ENCODE measurements around the gene GRIN1.
"Not testable (repeated sequence)": the region's sequence is repeated elsewhere in the genome, so short reads cannot be mapped to it uniquely, and the experiment has no call there.

Gene GRIN1

DNA sequence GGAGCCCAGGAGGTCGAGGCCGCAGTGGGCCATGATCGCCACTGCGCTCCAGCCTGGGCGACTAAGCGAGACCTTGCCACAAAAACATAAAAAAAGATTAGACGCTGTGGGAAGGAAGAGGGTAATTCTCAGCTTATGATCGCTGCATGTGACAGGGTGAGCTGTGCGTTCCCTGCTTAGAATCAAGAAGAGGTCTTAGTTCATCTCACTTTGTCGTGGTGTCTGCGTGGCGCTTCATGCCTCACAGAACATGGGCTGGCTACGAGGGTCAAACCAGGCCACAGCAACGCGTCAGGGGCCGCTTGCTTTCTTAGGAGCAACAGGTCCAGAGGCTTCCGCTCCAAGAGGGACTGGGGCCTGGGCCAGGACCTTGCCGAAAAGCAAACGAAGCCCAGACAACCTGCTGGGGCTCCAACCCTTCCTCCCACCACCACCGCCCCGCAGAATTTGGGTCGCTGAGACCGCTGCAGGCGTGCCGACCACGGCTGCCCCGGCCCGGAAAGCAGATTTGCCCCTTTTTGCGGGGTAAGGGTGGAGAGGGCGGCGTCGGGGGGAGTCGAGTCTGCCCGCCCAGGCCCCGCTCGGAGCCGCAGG lies 10.0 kb upstream of the GRIN1 start:
- no peak for FAIRE-seq

DNA sequence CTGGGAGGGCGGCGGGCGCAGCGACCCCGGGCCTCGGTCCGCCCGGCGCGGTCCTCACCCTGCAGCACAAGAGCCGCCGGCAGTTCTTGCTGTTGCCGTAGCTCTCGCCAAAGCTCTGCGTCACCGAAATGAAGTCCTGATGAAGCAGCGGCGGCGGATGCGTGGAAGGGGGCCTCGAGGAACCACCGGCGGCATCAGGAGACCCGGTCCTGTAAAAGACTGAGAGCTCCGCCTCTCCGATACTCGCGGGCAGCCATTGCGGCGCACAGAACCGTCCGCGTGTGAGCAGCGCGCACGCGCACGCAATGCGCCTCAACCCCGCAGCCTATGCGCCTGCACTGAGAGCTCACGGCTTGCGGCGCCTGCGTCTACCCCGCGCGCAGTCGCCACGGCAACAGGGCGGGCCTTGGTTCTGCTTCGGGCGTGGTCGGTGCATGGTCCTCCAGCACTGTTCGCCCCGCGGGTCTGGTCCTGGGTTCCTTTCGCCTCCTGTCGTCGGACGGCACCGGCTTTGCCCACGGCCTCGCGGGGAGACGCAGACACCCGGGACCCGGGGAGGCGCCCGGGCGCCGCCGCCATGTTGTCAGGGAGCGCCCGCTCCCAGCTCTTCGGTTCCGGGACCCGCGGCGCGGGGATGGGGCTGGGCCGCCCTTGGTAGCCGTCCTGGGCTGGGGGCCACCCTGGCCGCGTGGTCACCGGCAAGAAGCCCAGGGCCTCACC lies 9.3 kb upstream of the GRIN1 start:
- no peak for FAIRE-seq

DNA sequence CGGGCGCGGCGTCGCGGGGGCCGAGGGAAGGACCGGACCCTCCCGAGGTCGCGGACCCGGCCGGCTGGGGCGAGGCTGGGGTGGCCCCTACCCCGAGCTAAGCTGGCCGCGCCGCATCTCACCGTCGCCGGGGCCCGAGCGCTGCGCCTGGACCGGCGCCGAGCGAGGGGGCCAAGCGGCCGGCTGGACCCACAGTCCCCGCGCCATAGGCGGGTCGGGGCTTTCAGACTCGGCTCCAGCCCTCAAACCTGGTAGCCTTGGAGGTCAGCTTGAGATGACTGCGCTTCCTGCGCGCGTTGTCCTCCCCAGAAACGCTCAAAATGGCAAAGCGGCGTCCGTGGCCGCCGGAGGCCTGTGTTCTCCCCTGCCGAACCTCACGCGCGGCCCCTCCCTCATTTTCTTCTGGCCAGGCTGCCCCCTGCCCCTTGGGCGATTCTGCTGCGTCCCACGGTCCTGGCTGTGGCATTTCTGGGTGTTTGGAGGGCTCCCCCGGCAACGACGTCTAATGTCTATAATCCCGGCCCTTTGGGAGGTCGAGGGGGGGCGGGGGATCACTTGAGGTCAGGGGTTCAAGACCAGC lies 8.7 kb upstream of the GRIN1 start:
- no peak for FAIRE-seq

DNA sequence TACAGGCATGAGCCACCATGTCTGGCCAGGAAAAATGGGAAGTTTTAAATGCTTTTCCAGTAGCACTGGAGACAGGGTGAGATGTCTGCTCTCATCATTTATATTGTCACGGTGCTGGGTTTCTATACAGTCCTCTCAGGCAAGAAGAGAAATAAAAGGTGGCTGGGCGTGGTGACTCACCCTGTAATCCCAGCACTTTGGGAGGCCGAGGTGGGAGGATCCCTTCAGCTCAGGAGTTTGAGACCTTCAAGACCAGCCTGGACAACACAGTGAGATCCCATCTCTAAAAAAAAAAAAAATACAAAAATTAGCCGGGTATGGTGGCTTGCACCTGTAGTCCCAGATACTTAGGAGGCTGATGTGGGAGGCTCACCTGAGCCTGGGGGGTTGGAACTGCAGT lies 4.8 kb upstream of the GRIN1 start:
- no peak for FAIRE-seq

DNA sequence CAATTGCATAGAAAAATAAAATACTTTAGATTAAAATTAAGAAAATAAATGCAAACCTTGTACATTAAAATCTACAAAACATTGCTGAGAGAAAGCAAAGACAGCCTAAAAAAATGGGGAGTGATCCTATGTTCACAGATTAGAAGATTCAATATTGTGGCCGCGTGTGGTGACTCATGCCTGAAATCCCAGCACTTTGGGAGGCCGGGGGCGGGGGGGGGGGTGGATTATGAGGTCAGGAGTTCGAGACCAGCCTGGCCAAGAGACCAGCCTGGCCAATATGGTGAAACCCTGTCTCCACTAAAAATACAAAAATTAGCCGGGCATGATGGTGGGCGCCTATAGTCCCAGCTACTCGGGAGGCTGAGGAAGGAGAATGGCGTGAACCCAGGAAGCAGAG lies 3.8 kb upstream of the GRIN1 start:
- not testable (repeated sequence) for FAIRE-seq

DNA sequence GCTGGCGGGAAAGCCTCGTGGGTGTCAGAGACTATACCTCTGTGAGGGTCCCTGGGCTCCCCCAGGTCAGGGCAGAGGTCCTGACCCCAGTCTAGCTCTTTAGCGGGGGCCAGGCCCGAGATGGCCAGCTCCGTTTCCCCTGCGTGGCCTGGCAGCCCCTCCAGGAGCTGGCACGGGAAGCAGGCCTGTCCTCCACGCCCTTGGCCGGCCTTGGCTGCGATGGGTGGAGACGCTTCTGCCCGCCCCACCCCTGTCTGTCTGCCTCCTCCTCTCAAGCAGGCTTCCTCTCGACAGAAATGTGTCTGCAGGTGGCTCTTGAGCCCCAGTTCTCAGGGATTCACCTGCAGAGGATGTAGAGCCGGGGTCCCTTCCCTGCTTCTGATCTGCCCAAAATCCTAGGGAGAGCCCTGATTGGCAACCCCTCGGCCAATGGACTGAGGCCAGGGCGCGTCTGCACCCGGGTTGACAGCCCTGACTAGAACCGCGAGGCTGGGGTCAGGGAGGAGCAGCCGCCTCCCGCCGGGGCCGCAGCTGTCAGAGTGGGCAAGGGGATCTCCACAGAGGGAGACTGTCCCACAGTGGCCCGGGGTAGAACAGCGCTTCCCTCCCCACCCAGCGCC lies 2.6 kb upstream of the GRIN1 start:
- no peak for FAIRE-seq

DNA sequence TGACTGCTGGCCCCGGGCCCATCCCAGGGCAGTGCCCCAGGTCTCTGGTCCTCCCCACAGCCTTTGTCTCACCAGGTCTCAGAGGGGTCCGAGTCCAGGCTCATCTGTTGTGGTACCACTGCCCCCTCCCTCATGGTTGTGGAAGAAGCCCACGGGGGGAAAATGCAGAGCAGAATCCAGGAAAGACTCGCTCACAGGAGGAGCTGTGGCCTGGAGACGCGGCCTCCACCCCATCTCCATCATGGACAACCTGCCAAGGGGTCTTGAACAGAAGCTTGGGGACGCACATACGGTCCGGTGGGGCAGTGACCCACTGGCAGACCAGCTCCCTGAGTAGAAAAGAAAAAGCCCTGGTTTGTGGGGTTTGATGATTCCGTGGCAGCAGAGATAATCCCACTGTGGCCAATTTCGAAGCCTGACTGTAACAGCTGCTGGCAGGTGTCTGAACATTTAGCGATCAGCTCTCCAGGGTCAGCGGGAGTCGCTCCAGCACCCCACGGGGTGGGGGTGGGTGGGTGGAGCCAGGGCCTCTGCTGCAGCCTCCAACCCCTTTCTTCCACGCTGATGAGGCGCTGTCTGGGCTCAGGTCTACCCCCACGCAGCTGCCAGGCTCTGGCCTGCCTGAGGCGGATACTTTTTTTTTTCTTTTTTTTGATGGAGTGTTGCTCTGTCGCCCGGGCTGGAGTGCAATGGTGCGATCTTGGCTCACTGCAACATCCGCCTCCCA lies 1.9 kb upstream of the GRIN1 start:
- FAIRE-seq: no peak

DNA sequence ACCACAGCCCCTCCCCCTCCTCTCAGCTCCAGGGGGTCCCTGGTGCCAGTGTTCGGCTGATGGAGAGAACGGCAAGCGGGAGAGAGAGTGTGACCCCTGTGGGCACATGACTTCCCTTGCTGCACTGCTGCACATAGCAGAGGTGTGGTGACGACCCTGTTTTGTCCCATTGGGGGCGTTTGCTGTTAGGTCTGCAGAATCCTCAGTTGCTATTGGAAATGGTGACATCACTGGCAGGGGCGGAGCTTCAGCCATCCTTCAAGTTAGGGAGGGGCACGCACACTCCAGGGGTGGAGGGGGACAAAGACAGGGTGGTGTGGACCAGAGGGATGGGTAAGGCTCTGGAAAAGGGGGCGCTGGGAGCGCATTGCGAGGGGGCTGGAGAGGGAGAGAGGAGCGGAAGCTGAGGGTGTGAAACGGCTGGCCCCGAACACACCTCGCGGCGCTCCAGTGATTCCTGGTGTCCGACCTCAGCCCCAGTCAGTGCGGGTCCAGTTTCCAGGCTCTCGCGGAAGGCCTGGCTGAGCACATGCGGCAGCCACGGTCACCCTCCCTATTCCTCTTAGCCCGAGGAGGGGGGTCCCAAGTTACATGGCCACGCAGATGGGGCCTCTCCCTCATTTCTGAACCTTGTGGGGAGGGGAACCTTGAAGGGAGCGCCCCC lies 764 bp upstream of the GRIN1 start:
- FAIRE-seq: no peak

DNA sequence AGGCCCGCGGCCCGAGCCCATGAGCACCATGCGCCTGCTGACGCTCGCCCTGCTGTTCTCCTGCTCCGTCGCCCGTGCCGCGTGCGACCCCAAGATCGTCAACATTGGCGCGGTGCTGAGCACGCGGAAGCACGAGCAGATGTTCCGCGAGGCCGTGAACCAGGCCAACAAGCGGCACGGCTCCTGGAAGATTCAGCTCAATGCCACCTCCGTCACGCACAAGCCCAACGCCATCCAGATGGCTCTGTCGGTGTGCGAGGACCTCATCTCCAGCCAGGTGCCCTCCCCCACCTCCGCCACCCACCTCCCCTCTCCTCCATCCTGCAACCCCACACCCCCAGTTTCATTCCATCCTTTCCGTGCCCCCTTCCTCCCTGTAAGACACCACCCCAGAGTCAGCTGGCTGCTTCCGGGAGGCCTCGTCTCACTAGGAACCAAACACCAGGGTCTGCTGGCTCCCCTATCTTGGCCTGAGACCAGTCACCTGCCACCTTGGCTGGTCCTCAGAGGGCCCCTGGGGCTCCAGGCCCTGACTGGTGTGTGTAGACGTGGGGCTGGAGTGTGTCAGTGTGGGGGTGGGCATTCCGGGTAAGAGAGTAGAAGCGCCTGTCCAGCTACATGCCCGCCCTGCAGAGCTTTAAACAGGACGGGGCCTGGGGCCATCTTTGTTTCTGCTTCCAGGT lies 655 bp downstream of the GRIN1 start:
- FAIRE-seq: no peak

DNA sequence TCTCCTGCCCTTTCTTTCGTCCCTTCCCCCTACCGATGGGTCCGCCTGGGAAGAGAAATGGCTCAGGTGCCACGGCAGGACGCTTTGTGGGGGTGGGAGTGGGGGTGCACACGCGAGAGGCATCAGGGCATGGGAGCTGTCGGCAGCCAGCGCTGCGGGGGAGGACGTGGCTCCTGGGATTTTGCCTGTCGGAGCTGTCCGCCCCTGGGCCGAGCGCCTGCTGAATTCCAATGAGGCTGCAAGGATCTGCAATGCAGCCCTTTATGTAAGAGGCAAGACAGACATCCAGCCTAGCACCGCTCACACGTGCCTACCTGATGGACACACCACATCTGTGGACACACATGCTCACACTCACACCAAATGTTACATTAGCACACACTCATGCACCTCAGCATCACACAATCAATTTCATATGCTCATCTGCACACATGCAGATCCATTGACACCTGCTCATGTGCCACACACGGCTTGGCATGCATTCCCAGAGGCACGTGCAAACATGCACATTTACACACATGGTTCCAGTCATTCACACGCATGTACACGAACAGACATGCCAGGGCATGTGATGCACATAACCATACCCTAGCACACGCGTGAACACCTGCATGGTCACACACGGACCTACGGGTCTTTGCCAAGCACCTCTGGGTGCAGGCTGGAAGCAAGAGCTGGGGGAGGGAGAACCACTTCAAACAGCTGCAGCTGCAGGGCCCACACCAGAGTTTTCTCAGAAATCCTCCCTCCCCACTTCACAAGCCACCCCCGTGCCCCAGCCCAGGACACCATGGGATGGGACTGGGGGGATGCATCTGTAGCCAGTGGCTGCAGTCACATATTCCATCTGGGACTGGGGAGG lies 1.4 kb downstream of the GRIN1 start:
- no peak for FAIRE-seq

DNA sequence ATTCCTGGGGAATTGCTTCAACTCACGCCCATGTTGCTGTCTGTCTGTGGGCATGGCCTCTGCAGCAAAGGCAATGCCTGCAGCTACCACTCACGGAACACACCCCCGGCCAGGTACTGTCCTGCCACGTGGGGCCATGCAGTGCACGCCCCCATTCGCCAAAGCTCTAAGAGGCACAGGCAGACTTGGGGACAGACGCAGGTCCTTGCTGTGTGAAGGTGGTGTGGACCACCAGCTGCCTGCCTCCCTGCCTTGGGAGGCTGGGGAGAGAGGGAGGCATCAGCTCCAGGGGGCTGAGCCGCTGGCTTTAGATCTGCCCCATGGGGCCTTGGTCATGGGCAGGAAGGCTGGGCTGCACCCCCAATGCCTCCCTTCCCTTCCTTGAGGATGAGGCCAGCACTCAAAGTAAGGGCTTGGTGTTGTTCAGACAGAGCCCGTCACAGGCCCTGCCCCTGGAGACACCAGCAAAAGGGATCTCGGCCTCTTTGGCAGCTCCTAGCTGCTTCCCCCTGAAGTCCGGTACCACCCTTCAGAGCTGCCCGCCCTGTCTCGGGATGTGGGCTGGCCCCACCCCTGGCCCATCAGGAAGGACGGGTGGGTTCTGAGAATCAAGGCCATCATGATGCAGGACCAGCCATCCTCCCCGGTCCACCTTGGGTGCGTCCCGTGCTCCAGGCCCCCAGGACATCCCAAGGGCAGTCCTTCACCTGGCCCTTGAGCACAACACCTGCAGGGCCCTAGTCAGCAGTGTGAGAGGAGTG lies 2.3 kb downstream of the GRIN1 start:
- FAIRE-seq: no peak

DNA sequence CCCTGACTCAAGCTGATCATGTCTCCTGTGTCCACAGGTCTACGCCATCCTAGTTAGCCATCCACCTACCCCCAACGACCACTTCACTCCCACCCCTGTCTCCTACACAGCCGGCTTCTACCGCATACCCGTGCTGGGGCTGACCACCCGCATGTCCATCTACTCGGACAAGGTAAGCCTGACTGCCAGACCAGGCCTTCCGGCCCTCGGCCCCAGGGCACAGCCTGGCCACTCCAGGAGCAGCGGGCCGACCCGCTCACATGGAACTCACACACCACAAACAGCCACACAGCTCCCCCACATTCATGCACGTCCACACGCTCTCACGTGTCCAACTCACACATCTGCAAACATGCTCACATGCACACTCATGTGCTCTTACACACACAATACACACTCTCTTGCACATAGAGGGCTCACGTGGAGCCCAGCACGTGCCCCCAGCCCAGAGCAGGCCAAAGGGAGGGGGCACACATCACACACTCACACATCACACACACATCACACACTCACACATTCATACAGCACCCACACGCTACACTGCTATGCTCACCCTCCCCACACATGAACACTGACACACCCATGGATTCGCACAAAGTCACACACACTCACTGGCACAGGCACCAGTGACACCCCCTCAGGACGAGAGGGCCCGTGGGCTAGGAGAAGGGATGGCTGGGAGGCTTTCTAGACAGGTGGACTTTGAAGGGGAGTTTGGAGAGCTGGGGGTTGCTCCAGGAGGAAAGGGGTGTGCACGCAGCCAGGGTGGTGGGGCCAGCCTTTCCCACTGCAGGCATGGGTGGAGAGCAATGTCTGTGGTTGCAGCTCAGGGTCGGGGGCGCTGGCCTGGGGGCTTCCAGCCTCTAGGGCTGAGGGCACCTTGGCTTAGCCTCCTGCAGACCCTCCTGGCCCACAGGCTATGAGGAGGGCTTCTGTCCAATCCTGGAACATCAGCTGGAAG lies 3.3 kb downstream of the GRIN1 start:
- no peak for FAIRE-seq

DNA sequence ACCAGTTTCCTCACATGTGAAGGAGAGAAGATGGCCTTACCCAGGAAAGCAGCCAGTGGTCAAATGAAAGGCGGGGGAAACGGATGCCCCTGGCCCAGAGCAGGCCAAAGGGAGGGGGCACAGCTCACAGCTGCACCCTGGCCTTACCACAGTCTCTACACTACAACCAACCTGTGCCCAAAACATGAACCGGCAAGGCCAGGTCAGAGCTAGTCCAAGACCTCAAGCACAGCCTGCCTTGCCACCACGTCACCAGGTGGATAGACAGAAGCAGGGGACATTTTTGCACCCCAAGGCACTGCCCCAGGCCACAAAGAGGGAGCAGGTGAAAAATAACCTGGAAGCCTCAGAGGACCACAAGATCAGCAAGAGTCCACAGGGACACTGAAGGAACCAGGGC lies 4.5 kb downstream of the GRIN1 start:
- FAIRE-seq: no peak

DNA sequence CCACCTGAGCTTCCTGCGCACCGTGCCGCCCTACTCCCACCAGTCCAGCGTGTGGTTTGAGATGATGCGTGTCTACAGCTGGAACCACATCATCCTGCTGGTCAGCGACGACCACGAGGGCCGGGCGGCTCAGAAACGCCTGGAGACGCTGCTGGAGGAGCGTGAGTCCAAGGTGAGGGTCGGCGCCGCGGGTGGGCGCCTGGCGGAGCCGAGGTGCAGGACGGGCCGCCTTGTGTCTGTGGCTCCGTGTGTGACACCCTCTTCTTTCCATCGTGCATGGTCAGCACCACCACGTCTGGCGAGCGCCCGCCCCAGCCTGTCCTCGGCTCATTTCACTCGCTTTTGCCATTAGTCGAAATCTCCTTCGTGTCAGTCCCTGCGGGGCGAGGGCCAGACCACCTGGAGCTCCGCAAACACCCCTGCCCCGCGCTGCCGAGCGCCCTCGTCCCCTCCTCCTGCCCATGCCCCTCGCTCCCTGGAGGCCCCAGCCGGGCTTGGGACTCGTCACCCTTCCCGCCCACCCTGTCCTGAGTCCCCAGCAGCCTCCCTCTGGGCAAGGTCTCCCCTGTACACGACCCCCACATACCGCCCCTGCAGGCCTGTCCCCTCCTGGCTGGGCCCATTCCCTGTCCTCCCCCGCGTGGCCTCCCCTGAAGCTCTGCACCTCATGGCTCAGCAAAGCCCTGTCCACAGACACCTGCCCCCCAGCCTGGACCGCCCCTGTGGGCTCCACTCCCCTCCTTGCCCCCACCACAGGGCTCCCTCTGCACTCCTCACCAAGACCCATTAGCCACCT lies 7.0 kb downstream of the GRIN1 start:
- FAIRE-seq: no peak

DNA sequence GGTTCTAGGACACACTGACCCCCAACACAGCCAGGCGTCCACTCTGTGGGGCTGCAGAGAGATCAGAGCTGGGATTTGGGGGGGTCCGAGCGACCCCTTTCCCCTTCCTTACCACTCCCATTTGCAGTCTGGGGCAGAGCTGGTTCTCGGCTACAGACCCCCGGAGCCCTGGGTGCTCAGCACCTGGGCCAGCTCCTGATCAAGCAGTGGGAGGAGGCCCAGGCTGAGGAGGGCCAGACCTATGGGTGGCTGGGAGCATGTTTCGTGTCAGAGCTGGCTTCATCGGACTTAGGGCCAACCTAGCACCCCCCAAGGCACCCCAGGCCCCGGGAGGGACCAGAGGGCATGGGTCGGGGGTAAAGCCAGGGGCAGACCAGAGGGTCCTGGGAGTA lies 7.6 kb downstream of the GRIN1 start:
- FAIRE-seq: no peak

DNA sequence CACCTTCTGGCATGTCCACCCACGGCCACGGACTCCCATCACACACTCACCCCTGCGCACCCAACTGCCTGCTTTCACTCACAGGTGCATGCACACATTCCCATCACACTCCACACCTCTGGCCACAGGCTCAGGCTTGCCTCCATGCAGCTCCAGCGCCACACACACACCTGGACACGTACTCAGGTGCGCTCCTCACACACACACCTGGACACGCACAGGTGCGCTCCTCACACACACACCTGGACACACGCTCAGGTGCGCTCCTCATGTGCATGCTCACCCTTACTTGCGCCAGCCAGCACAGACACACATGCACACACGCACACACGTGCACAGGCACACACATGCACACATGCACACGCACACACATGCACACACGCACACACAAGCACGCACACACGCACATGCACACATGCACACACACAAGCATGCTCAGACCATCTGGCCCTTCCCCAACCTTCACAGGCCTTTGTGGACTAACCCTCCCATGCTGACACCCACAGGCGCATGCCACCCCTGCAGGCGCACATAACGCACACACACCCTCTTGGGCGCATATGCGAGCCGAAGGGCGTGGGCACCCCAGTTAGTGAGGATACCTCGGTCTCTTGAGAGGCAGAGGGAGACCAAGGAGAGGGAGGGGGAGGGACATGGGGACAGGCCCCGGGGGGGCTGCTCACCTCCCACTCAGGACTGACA lies 8.3 kb downstream of the GRIN1 start:
- FAIRE-seq: no peak

DNA sequence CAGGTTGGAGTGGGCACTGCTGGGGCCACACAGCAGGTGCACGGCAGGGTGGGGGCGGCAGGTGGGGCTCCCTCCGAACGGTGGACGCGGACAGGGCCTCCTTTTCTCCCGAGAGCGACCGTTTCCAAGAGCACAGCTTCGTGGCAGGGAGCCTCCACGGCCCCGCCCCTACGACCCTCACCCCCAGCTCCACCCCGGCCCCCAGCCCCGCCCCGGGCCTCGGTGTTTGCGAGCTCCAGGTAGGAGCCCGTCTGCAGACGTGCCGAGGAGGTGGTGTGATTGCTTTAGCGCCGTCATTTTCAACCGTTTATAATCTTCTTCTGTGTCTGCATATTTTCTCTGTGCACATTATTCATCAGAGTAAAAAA lies 8.8 kb downstream of the GRIN1 start:
- FAIRE-seq: no peak

DNA sequence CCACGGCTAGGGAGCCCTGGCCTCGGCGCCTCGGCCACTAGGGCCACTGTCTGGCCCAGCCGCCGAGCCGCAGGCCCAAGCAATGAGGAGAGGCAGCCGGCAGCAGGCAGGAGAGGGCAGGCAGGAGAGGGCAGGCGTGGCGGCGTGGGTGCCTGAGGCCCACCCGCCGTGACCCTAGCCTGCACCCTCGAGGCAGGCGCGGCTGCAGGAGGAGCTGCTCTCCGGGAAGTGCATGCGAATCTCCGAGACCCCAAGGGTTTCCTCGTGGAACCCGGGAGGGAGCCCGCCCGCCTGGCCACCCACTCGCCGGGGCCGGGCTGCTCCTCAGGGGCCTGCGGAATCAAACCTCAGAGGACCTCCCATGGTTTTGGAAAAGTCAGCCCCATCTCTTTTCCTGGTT lies 9.3 kb downstream of the GRIN1 start:
- no peak for FAIRE-seq
